Panc1 (cell line): Measurements from ENCODE around the gene ZC3H18. TPM values are rescaled to one million over a fixed set of nuclear protein-coding genes. Genes with fewer than 3 reads are reported as not detected.

Experiments
- ATAC-seq: fragments of 200-7000 bp; cut with Tn5 transposase; 2 replicates; pipeline ENCODE4 v1.9.1; 2020; ENCODE audit warnings: mild to moderate bottlenecking, moderate library complexity
- BruUV-seq: library from RNA; stranded (reverse); fragments of 400-500 nt; replicated peaks from 2 replicates; lab custom pipeline; 2021; lab: Mats Ljungman, UMichigan
- CTCF ChIA-PET: fragments of 300-600 bp; sonication (Branson Sonifier 250); formaldehyde crosslinking; loops from one replicate; lab custom pipeline; 2022; ENCODE audit warnings: antibody characterized with exemption; lab: Charles Lee
- POLR2A ChIA-PET: fragments of 300-600 bp; sonication (Branson Sonifier 250); formaldehyde crosslinking; loops from one replicate; lab custom pipeline; 2022; ENCODE audit warnings: antibody characterized with exemption; lab: Charles Lee
- DNase-seq: peaks from one replicate; pipeline ENCODE4 v3.0.0-alpha.2; 2010; ENCODE audit warnings: low read depth, low spot score
- H3K27ac ChIP-seq: 2 replicates; pipeline ENCODE4 v1.5.1; 2011; ENCODE audit warnings: mild to moderate bottlenecking, low read length, inconsistent platforms
- H3K27me3 ChIP-seq: fragments of 200-500 bp; sonication (Bioruptor generic); 2 replicates; pipeline ENCODE4 v1.6.0; 2014; ENCODE audit warnings: low read length, inconsistent platforms; ENCODE audit not compliant: control insufficient read depth, insufficient read depth
- H3K36me3 ChIP-seq: fragments of 200-500 bp; sonication (Bioruptor generic); 2 replicates; pipeline ENCODE4 v1.5.1; 2014; ENCODE audit warnings: inconsistent platforms, mild to moderate bottlenecking, low read length, moderate library complexity; ENCODE audit not compliant: control insufficient read depth, insufficient read depth
- H3K4me1 ChIP-seq: 2 replicates; pipeline ENCODE4 v1.5.1; 2011; ENCODE audit warnings: inconsistent platforms, mild to moderate bottlenecking, low read length, moderate library complexity; ENCODE audit not compliant: control insufficient read depth, insufficient read depth
- H3K4me3 ChIP-seq, 2 experiments: 2 replicates each; pipeline ENCODE4 v1.5.1; 2011 to 2012; ENCODE audit warnings: low read depth in 2 of 2, low read length in 2 of 2, mild to moderate bottlenecking in 2 of 2, inconsistent platforms in 1 of 2, moderate library complexity in 1 of 2
- H3K9me3 ChIP-seq: fragments of 200-500 bp; sonication (Bioruptor generic); 2 replicates; pipeline ENCODE4 v1.5.1; 2014; ENCODE audit warnings: low read depth, mild to moderate bottlenecking, inconsistent platforms, low read length, moderate library complexity; ENCODE audit not compliant: control insufficient read depth, insufficient read depth
- POLR2AphosphoS5 ChIP-seq: IDR thresholded peaks from 2 replicates; pipeline ENCODE4 v1.6.1; 2012; ENCODE audit warnings: mild to moderate bottlenecking, low read depth, low read length, moderate library complexity
- SIN3A ChIP-seq: IDR thresholded peaks from 2 replicates; pipeline ENCODE4 v1.6.1; 2012; ENCODE audit warnings: low read depth, mild to moderate bottlenecking, low read length, moderate library complexity, borderline replicate concordance; ENCODE audit not compliant: insufficient read depth
- TCF7L2 ChIP-seq: IDR thresholded peaks from 2 replicates; pipeline ENCODE4 v1.6.1; 2011; ENCODE audit warnings: mild to moderate bottlenecking, low read depth, low read length, inconsistent platforms
- in situ Hi-C: cut with HindIII; loops from 2 replicates; pipeline ENCODE4 v1.10.0; 2016; ENCODE audit warnings: low sequenced_read_pairs, low pct_unique_long_range_greater_than_20kb
- intact Hi-C: fragments of 100-400 bp; cut with micrococcal nuclease; formaldehyde crosslinking; loops from one replicate; pipeline ENCODE4 v1.10.0; 2022; ENCODE audit not compliant: unreplicated experiment
- total RNA-seq: library from RNA; stranded (reverse); gene quantifications from one replicate; pipeline ENCODE4 v1.2.1, GENCODE V29; 2021; ENCODE audit not compliant: unreplicated experiment
- TF ChIP-seq, protein P1 (sequence below), 2 experiments: IDR thresholded peaks; 2 replicates each; pipeline ENCODE4 v1.6.1; 2011 to 2012; ENCODE audit warnings: low read depth in 2 of 2, control low read depth in 1 of 2, low read length in 1 of 2, mild to moderate bottlenecking in 1 of 2, moderate library complexity in 1 of 2; ENCODE audit not compliant: insufficient read depth in 1 of 2
- TF ChIP-seq, protein P2 (sequence below): fragments of 450-650 bp; IDR thresholded peaks from 2 replicates; pipeline ENCODE4 v1.5.1; 2017; ENCODE audit warnings: mild to moderate bottlenecking

Gene ZC3H18
- total RNA-seq, 1 experiment from 2014 or later = 45.9 TPM

DNA sequence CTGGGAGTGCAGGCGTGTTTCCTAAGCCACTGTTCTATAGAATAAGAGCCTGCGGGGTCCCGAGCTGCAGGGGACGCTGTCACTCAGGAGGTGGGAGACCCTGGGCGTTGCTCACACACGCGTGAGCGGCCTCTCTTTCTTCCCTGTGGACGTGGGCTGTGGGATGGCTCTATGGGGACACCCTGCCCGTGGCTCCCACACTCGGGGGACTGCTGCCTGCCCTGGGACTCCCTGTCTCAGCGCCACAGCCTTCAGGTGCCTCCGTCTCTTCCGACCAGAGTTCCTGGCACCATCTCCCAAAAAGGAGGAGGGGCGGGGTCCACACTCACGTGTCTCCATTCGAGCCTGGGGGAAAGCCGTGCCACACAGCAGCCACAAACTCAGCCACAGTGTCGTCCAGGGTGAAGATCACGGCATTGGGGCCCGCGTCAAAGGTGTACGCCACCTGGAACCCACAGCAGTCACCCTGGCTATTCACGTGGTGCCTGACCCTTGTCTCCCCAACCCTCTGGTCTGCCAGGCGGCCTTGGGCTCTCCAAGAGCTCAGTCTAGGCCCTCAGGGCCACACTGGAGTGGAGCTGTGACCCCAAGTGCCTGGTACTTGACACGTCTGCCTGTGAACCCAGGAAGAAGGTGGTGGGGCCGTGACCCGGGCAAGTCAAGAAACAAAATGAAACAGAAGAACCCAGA is 84.3 kb downstream of the ZC3H18 start:
- Histone ChIP-seq H3K9me3 (no peaks in the 10 kb centered on the region), H3K4me3 (no peak overlapping the region), H3K27me3 (no peaks in the 10 kb centered on the region), H3K27ac (no peak overlapping the region), H3K36me3 (peaks cover 6% of the 10 kb centered on the region; the same call in 1 of the 2 replicates), H3K4me1 (peaks cover 11% of the 10 kb centered on the region)
- POLR2A ChIA-PET = no interaction called here
- no TSS peak for BruUV-seq
- CTCF ChIA-PET = no interaction called here
- DNase-seq = no peak
- TF ChIP-seq, protein P1, sequence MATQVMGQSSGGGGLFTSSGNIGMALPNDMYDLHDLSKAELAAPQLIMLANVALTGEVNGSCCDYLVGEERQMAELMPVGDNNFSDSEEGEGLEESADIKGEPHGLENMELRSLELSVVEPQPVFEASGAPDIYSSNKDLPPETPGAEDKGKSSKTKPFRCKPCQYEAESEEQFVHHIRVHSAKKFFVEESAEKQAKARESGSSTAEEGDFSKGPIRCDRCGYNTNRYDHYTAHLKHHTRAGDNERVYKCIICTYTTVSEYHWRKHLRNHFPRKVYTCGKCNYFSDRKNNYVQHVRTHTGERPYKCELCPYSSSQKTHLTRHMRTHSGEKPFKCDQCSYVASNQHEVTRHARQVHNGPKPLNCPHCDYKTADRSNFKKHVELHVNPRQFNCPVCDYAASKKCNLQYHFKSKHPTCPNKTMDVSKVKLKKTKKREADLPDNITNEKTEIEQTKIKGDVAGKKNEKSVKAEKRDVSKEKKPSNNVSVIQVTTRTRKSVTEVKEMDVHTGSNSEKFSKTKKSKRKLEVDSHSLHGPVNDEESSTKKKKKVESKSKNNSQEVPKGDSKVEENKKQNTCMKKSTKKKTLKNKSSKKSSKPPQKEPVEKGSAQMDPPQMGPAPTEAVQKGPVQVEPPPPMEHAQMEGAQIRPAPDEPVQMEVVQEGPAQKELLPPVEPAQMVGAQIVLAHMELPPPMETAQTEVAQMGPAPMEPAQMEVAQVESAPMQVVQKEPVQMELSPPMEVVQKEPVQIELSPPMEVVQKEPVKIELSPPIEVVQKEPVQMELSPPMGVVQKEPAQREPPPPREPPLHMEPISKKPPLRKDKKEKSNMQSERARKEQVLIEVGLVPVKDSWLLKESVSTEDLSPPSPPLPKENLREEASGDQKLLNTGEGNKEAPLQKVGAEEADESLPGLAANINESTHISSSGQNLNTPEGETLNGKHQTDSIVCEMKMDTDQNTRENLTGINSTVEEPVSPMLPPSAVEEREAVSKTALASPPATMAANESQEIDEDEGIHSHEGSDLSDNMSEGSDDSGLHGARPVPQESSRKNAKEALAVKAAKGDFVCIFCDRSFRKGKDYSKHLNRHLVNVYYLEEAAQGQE (IDR thresholded peaks at IDR 0.05; ENCODE audit: insufficient read depth in 1 of 2, low read depth in 2 of 2, low read length in 1 of 2) = no peak
- TF ChIP-seq TCF7L2 = no peak
- TF ChIP-seq, protein P2, sequence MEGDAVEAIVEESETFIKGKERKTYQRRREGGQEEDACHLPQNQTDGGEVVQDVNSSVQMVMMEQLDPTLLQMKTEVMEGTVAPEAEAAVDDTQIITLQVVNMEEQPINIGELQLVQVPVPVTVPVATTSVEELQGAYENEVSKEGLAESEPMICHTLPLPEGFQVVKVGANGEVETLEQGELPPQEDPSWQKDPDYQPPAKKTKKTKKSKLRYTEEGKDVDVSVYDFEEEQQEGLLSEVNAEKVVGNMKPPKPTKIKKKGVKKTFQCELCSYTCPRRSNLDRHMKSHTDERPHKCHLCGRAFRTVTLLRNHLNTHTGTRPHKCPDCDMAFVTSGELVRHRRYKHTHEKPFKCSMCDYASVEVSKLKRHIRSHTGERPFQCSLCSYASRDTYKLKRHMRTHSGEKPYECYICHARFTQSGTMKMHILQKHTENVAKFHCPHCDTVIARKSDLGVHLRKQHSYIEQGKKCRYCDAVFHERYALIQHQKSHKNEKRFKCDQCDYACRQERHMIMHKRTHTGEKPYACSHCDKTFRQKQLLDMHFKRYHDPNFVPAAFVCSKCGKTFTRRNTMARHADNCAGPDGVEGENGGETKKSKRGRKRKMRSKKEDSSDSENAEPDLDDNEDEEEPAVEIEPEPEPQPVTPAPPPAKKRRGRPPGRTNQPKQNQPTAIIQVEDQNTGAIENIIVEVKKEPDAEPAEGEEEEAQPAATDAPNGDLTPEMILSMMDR = no peak
- no peak for TF ChIP-seq POLR2AphosphoS5
- TF ChIP-seq SIN3A = no peak
- in situ Hi-C loops = no loop called here
- no peak for ATAC-seq
- intact Hi-C loops = no loop called here

DNA sequence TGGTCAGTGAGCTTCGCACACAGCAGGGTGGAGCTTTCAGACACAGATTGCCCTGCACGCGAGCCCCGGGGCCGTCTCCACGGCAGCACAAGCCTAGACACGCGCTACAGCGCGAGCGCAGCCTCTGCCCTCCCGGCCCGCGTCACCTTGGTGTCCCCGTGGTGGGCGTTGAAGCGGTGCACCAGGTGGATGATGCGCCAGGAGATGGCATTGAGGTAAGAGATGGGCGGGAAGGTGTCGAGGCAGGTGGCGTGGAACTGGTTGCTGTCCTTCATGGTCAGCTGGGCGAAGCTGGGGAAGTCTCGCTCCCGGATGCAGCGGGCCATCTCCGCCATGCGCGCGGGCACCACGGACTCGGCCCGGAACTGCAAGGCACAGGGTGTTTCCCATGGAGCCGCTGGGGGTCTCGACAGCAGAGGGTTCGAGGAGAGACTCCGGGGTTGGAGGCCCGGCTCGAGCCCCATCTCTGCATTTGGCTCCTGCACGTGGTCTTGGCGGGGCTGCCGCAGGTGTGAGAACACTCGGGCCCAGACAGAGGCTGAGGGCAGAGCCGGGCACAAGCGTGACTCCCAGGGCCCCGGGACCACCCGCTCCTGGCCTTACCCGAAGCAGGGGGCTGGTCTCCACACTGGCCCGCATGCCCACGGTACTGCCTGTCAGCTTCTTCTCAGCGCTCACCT is 85.0 kb downstream of the ZC3H18 start:
- no peak for DNase-seq
- ATAC-seq = no peak
- Histone ChIP-seq H3K4me1 (peaks cover 9% of the 10 kb centered on the region), H3K4me3 (no peak overlapping the region), H3K9me3 (no peaks in the 10 kb centered on the region), H3K27me3 (no peaks in the 10 kb centered on the region), H3K27ac (no peak overlapping the region), H3K36me3 (peaks cover 5% of the 10 kb centered on the region; the same call in 1 of the 2 replicates)
- no peak for TF ChIP-seq SIN3A
- no peak for TF ChIP-seq TCF7L2
- TF ChIP-seq, protein P2 = no peak
- in situ Hi-C loops = no loop called here
- ChIA-PET POLR2A (no interaction called here), CTCF (no interaction called here)
- BruUV-seq = no TSS peak
- intact Hi-C loops = no loop called here
